ENCODE results near the gene TMEM132C. TPM values are rescaled to one million over a fixed set of nuclear protein-coding genes. Genes with fewer than 3 reads are reported as not detected.

Gene TMEM132C
- polyA plus RNA-seq, 1 of the 3 experiments (the other 2 are of a cell fraction): not detected

DNA sequence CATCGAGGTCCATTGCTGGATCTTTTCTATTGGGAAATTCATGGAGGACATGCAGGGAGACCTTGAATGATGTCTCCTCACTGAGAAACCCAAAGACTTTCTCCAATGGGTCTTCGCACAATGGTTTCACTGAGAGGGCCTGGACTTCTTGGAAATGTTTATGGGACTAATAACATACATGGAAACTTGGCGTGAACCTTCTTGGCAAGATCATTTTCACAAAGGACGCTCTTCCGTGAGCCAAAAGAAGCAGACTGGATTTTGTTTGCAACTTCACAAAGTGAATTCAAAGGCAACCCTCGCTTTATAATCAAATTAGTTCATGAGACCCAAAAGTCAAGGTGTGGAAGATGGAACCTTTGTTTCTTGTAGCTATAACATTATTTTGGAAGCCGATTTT is 154.4 kb downstream of the TMEM132C start:
- H3K4me3 ChIP-seq (ENCODE audit: low read depth in 2 of 2, low read length in 1 of 2): no peak overlapping the region
- no peaks in the 10 kb centered on the region for H3K79me2 ChIP-seq (ENCODE audit: insufficient read depth)
- no peak for DNase-seq
- WGBS (ENCODE audit: low lambda C conversion rate): 18% methylated on average over 7 of the region's 7 CpGs
- no peak for TF ChIP-seq CHD2 (IDR thresholded peaks at IDR 0.05; ENCODE audit: low read length, partially characterized antibody)
- no peak for TF ChIP-seq GABPA (IDR thresholded peaks at IDR 0.05; ENCODE audit: low read depth)
- TF ChIP-seq, protein P1, sequence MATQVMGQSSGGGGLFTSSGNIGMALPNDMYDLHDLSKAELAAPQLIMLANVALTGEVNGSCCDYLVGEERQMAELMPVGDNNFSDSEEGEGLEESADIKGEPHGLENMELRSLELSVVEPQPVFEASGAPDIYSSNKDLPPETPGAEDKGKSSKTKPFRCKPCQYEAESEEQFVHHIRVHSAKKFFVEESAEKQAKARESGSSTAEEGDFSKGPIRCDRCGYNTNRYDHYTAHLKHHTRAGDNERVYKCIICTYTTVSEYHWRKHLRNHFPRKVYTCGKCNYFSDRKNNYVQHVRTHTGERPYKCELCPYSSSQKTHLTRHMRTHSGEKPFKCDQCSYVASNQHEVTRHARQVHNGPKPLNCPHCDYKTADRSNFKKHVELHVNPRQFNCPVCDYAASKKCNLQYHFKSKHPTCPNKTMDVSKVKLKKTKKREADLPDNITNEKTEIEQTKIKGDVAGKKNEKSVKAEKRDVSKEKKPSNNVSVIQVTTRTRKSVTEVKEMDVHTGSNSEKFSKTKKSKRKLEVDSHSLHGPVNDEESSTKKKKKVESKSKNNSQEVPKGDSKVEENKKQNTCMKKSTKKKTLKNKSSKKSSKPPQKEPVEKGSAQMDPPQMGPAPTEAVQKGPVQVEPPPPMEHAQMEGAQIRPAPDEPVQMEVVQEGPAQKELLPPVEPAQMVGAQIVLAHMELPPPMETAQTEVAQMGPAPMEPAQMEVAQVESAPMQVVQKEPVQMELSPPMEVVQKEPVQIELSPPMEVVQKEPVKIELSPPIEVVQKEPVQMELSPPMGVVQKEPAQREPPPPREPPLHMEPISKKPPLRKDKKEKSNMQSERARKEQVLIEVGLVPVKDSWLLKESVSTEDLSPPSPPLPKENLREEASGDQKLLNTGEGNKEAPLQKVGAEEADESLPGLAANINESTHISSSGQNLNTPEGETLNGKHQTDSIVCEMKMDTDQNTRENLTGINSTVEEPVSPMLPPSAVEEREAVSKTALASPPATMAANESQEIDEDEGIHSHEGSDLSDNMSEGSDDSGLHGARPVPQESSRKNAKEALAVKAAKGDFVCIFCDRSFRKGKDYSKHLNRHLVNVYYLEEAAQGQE (IDR thresholded peaks at IDR 0.05; ENCODE audit: low read depth, low read length): no peak
- TF ChIP-seq, protein P2, sequence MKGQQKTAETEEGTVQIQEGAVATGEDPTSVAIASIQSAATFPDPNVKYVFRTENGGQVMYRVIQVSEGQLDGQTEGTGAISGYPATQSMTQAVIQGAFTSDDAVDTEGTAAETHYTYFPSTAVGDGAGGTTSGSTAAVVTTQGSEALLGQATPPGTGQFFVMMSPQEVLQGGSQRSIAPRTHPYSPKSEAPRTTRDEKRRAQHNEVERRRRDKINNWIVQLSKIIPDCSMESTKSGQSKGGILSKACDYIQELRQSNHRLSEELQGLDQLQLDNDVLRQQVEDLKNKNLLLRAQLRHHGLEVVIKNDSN (IDR thresholded peaks at IDR 0.05; ENCODE audit: borderline replicate concordance, low read depth): no peak
- TF ChIP-seq, protein P3, sequence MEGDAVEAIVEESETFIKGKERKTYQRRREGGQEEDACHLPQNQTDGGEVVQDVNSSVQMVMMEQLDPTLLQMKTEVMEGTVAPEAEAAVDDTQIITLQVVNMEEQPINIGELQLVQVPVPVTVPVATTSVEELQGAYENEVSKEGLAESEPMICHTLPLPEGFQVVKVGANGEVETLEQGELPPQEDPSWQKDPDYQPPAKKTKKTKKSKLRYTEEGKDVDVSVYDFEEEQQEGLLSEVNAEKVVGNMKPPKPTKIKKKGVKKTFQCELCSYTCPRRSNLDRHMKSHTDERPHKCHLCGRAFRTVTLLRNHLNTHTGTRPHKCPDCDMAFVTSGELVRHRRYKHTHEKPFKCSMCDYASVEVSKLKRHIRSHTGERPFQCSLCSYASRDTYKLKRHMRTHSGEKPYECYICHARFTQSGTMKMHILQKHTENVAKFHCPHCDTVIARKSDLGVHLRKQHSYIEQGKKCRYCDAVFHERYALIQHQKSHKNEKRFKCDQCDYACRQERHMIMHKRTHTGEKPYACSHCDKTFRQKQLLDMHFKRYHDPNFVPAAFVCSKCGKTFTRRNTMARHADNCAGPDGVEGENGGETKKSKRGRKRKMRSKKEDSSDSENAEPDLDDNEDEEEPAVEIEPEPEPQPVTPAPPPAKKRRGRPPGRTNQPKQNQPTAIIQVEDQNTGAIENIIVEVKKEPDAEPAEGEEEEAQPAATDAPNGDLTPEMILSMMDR (IDR thresholded peaks at IDR 0.05): no peak
- no peak for TF ChIP-seq SMC3 (IDR thresholded peaks at IDR 0.05; ENCODE audit: low read depth, low read length)
- TF ChIP-seq RAD21 (IDR thresholded peaks at IDR 0.05; ENCODE audit: low read length): no peak
- TF ChIP-seq EZH2phosphoT487 (IDR thresholded peaks at IDR 0.05; ENCODE audit: borderline replicate concordance, low read depth): no peak
- no peak for TF ChIP-seq TCF12 (IDR thresholded peaks at IDR 0.05)
- TF ChIP-seq POLR2AphosphoS5 (IDR thresholded peaks at IDR 0.05; ENCODE audit: low read depth, low read length): no peak
- TF ChIP-seq FOXJ3 (CRISPR knock-in tag; IDR thresholded peaks at IDR 0.05): no peak
- TF ChIP-seq MXI1 (IDR thresholded peaks at IDR 0.05; ENCODE audit: low read depth, low read length): no peak
- TF ChIP-seq, protein P4, sequence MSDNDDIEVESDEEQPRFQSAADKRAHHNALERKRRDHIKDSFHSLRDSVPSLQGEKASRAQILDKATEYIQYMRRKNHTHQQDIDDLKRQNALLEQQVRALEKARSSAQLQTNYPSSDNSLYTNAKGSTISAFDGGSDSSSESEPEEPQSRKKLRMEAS (IDR thresholded peaks at IDR 0.05; ENCODE audit: low read depth): no peak
- no peak for TF ChIP-seq MEF2A (IDR thresholded peaks at IDR 0.05; ENCODE audit: borderline replicate concordance, low read depth)
- H3K4me2 ChIP-seq: no peak overlapping the region
- H2AFZ ChIP-seq (ENCODE audit: low read depth): no peak overlapping the region
- H3K9me3 ChIP-seq: no peaks in the 10 kb centered on the region
- H3K36me3 ChIP-seq (replicated peaks in 1 of 2; ENCODE audit: control insufficient read depth in 1 of 2, insufficient read depth in 2 of 2, low read length in 1 of 2): no peaks in the 10 kb centered on the region
- H3K27me3 ChIP-seq (ENCODE audit: insufficient read depth): no peaks in the 10 kb centered on the region
- no peaks in the 10 kb centered on the region for H3F3A ChIP-seq (replicated peaks; ENCODE audit: insufficient read depth)
- H3K9me2 ChIP-seq: no peaks in the 10 kb centered on the region
- H3K9ac ChIP-seq: no peak overlapping the region
- no peaks in the 10 kb centered on the region for H4K20me1 ChIP-seq (ENCODE audit: insufficient read depth)
- ChIA-PET CTCF (interaction anchor here (0.6 kb wide), 1 partner anchor 53 kb away, joined by 3 read pairs; no protein-coding TSS in a partner anchor), POLR2A (no interaction called here)
- peaks cover 0 to 3% of the 10 kb centered on the region in 2 experiments; a peak in 1 of 4 replicates for H3K4me1 ChIP-seq (ENCODE audit: control insufficient read depth in 1 of 2, insufficient read depth in 2 of 2, low read depth in 1 of 2, low read length in 1 of 2)
- no peak overlapping the region for H3K27ac ChIP-seq (ENCODE audit: low read depth in 2 of 2, low read length in 1 of 2)

All from SK-N-SH (cell line).